Esophagus muscularis mucosa (tissue), 4 donors: Measurements from ENCODE around the gene RNPC3. TPM values are rescaled to one million over a fixed set of nuclear protein-coding genes. Genes with fewer than 3 reads are reported as not detected.

ENCODE experiments used
- DNase-seq: peaks from one replicate; pipeline ENCODE4 v3.0.0-alpha.2; 2017; ENCODE audit errors: extremely low spot score
- H3K27ac ChIP-seq, 4 donors: fragments of 200-600 bp; sonication (generic); replicated peaks in 1 of 4; 1 replicate in 3 of 4; 2 replicates in 1 of 4; pipeline ENCODE4 v1.5.1; 2016 to 2019; ENCODE audit warnings: mild to moderate bottlenecking in 1 of 4
- H3K27me3 ChIP-seq, 4 donors: fragments of 200-600 bp; sonication (generic); one replicate each; pipeline versions ENCODE4 v1.5.1 to v1.6.0; 2016 to 2019
- H3K36me3 ChIP-seq, 4 donors: fragments of 200-600 bp; sonication (generic); one replicate each; pipeline ENCODE4 v1.5.1; 2016 to 2019
- H3K4me1 ChIP-seq, 4 donors: fragments of 200-600 bp; sonication (generic); one replicate each; pipeline ENCODE4 v1.5.1; 2016 to 2019
- H3K4me3 ChIP-seq, 4 donors: fragments of 200-600 bp; sonication (generic); 1 replicate in 2 of 4; 2 replicates in 2 of 4; pipeline ENCODE4 v1.5.1; 2016 to 2019; ENCODE audit warnings: mild to moderate bottlenecking in 4 of 4, moderate library complexity in 1 of 4
- H3K9me3 ChIP-seq, 4 donors: fragments of 200-600 bp; sonication (generic); 1 replicate in 3 of 4; 2 replicates in 1 of 4; pipeline ENCODE4 v1.5.1; 2016 to 2019
- CTCF ChIP-seq, 3 experiments: fragments of 200-600 bp in 2 of 3; fragments of 450-650 bp in 1 of 3; sonication (generic) in 2 of 3; IDR thresholded peaks; one replicate each; pipeline ENCODE4 v1.5.1; 2017 to 2019; ENCODE audit warnings: antibody characterized with exemption in 3 of 3, mild to moderate bottlenecking in 2 of 3, moderate library complexity in 1 of 3
- EP300 ChIP-seq: sonication (generic); formaldehyde crosslinking; IDR thresholded peaks from one replicate; pipeline ENCODE4 v1.6.1; 2017; ENCODE audit warnings: antibody characterized with exemption
- POLR2A ChIP-seq: fragments of 450-650 bp; IDR thresholded peaks from one replicate; pipeline ENCODE4 v1.6.1; 2017; ENCODE audit warnings: antibody characterized with exemption, moderate library complexity, mild to moderate bottlenecking, low read depth
- POLR2AphosphoS5 ChIP-seq, 2 donors: sonication (generic); formaldehyde crosslinking; IDR thresholded peaks; one replicate each; pipeline ENCODE4 v1.6.1; 2017; ENCODE audit warnings: antibody characterized with exemption in 2 of 2
- WGBS: methylation state at CpG from one replicate; pipeline ENCODE4 v1.1.5; 2018; 5-methylcytosine and 5-hydroxymethylcytosine counted together
- intact Hi-C: fragments of 100-400 bp; cut with DNase I; formaldehyde crosslinking; loops from one replicate; pipeline ENCODE4 v1.15.1; 2023
- total RNA-seq, 4 donors: library from RNA; depleted of rRNA; stranded (reverse); fragments of >200 nt; gene quantifications; one replicate each; pipeline versions ENCODE4 v1.1.0 to v1.2.1, GENCODE V29; 2016

The RNPC3 gene
- total RNA-seq, 4 donors from 2014 or later, result 7.5 to 30.3 (median 14.7) TPM

- Histone ChIP-seq H3K4me1 (no peaks in the 10 kb centered on the region), H3K4me3 (no peak overlapping the region), H3K27ac (no peak overlapping the region), H3K36me3 (no peaks in the 10 kb centered on the region), H3K9me3 (no peaks in the 10 kb centered on the region), H3K27me3 (no peaks in the 10 kb centered on the region)
- no peak for DNase-seq
- TF ChIP-seq CTCF (IDR thresholded peaks at IDR 0.05), result no peak
- TF ChIP-seq EP300, result no peak
- no peak for TF ChIP-seq POLR2AphosphoS5 (IDR thresholded peaks at IDR 0.05)
- TF ChIP-seq POLR2A, result no peak
- intact Hi-C loops, result no loop called here
These were observed 8.8 kb upstream of the RNPC3 start for GRCh38 chr1:103516693-103517092.

DNA sequence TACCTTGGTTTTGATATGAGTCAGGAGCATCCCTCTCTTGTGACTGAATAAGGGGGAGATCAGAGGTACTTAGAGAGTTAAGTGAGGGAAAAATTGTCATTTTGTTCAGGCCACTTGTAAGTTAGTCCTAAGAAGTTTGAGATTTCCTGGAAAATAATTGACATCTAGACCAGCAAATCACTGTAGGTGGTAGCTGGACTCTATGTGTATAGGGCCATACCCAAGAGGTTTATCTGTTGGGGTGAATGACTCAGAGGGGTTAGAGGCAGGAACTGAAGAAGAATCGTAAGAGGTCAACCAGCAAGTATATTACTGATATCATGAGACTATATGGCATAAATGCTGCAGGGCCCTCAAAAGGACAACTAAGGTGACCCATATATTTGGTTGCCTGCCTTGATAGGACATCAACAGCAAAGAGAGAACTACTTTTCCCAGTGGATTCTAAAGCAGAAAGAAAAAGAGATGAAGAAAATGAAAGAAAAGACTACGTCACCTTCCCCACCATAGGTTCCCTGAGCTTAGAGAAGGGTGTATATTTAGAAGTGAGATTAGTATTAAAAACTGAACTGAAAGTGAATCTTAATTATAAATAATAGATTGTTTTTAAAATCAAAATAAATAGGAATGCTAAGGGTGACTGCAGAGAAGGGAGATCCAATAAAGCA, 8.0 kb upstream of the RNPC3 start:
- 75% methylated on average over 2 of the region's 2 CpGs for WGBS
- Histone ChIP-seq H3K36me3 (no peaks in the 10 kb centered on the region), H3K4me3 (no peak overlapping the region), H3K27me3 (no peaks in the 10 kb centered on the region), H3K27ac (no peak overlapping the region), H3K9me3 (no peaks in the 10 kb centered on the region), H3K4me1 (no peaks in the 10 kb centered on the region)
- TF ChIP-seq POLR2AphosphoS5 (IDR thresholded peaks at IDR 0.05) (no peak), EP300 (no peak), CTCF (IDR thresholded peaks at IDR 0.05) (no peak), POLR2A (no peak)
- DNase-seq, result no peak
- intact Hi-C loops, result no loop called here

GRCh38 chr1:103520822-103521221, 4.7 kb upstream of the RNPC3 start:
- intact Hi-C loops, result no loop called here
- Histone ChIP-seq H3K27me3 (no peaks in the 10 kb centered on the region), H3K4me3 (no peak overlapping the region), H3K4me1 (peaks cover 0 to 9% (median 9%) of the 10 kb centered on the region in 4 donors), H3K36me3 (no peaks in the 10 kb centered on the region), H3K9me3 (no peaks in the 10 kb centered on the region), H3K27ac (no peak overlapping the region)
- DNase-seq, result no peak
- TF ChIP-seq CTCF (IDR thresholded peaks at IDR 0.05) (no peak), POLR2AphosphoS5 (IDR thresholded peaks at IDR 0.05) (no peak), POLR2A (no peak), EP300 (no peak)

- H3K36me3 ChIP-seq, result no peaks in the 10 kb centered on the region
- TF ChIP-seq POLR2A (no peak), EP300 (no peak), POLR2AphosphoS5 (IDR thresholded peaks at IDR 0.05) (no peak), CTCF (IDR thresholded peaks at IDR 0.05) (no peak)
- WGBS, result 94% methylated on average over 3 of the region's 3 CpGs
- intact Hi-C loops, result no loop called here
- H3K4me1 ChIP-seq, result peaks cover 5 to 30% (median 28%) of the 10 kb centered on the region in 4 donors
- H3K27ac ChIP-seq, result no peak overlapping the region
- no peak for DNase-seq
- no peaks in the 10 kb centered on the region for H3K27me3 ChIP-seq
- no peaks in the 10 kb centered on the region for H3K9me3 ChIP-seq
- H3K4me3 ChIP-seq, result no peak overlapping the region
These were observed 2.2 kb upstream of the RNPC3 start for GRCh38 chr1:103523346-103523745.

GRCh38 chr1:103525114-103525606, 339 bp upstream of the RNPC3 start:
- TF ChIP-seq CTCF (IDR thresholded peaks at IDR 0.05), result no peak
- TF ChIP-seq POLR2A, result no peak
- no peak for TF ChIP-seq POLR2AphosphoS5 (IDR thresholded peaks at IDR 0.05)
- no peak for TF ChIP-seq EP300
- no peaks in the 10 kb centered on the region for H3K27me3 ChIP-seq
- no peaks in the 10 kb centered on the region for H3K9me3 ChIP-seq
- peaks cover 0 to 10% (median 6%) of the 10 kb centered on the region in 4 donors for H3K36me3 ChIP-seq
- H3K27ac ChIP-seq, result peak overlapping the region in 3 of 4 donors; percentile 11 to 91 (median 33)
- WGBS, result 6% methylated on average over 10 of the region's 34 CpGs
- peak overlapping the region; percentile 42 to 81 (median 48) for H3K4me3 ChIP-seq
- no peak for DNase-seq
- intact Hi-C loops, result no loop called here
- peaks cover 14 to 46% (median 45%) of the 10 kb centered on the region in 4 donors for H3K4me1 ChIP-seq
